A673 (cell line): Measurements from ENCODE around the gene SLC17A7.

ENCODE experiments used
- EZH2 ChIP-seq: fragments of 200-600 bp; sonication (generic); IDR thresholded peaks from 2 replicates; pipeline ENCODE4 v1.6.1; 2017; ENCODE audit warnings: borderline replicate concordance, low read depth, mild to moderate bottlenecking, mixed read lengths, antibody characterized with exemption, low read length; ENCODE audit not compliant: poor library complexity, severe bottlenecking
- TF ChIP-seq, protein P1 (sequence below): fragments of 300-800, 200-600 bp; sonication (generic); conservative IDR thresholded peaks from 2 replicates; pipeline ENCODE4 v1.5.1; 2017; ENCODE audit warnings: low read depth, mild to moderate bottlenecking, antibody characterized with exemption, low read length, moderate library complexity, mixed read lengths

DNA sequence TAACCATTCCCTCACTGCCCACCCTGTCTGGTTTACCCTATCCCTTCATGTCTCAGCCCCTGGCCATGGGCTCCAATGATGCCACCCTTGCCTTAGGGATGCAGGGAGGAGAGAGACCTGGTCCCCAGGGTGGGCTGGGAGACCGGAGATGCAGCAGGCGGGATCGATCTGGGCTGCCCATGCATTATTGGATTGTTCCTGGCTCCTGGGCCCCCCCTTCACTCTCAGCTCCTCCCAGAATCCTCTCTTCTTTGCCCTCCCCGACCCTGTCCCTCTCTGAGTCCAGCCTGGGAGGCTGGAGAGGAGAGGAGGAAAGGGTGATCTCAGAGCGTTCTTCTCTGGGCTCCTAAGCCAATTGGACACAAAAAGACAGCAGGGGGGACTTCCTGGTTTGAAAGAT lies 47.4 kb downstream of the SLC17A7 start:
- TF ChIP-seq, protein P1, sequence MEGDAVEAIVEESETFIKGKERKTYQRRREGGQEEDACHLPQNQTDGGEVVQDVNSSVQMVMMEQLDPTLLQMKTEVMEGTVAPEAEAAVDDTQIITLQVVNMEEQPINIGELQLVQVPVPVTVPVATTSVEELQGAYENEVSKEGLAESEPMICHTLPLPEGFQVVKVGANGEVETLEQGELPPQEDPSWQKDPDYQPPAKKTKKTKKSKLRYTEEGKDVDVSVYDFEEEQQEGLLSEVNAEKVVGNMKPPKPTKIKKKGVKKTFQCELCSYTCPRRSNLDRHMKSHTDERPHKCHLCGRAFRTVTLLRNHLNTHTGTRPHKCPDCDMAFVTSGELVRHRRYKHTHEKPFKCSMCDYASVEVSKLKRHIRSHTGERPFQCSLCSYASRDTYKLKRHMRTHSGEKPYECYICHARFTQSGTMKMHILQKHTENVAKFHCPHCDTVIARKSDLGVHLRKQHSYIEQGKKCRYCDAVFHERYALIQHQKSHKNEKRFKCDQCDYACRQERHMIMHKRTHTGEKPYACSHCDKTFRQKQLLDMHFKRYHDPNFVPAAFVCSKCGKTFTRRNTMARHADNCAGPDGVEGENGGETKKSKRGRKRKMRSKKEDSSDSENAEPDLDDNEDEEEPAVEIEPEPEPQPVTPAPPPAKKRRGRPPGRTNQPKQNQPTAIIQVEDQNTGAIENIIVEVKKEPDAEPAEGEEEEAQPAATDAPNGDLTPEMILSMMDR: no peak
- no peak for TF ChIP-seq EZH2
